HCT116 (cell line): ENCODE results near the gene CAPN9. TPM values are rescaled to one million over a fixed set of nuclear protein-coding genes. Genes with fewer than 3 reads are reported as not detected.

ENCODE experiments used
- ATAC-seq: fragments of 200-7000 bp; cut with Tn5 transposase; 2 replicates; pipeline ENCODE4 v1.9.1; 2020; ENCODE audit warnings: mild to moderate bottlenecking, moderate library complexity
- BruUV-seq: library from RNA; stranded (reverse); fragments of 400-500 nt; replicated peaks from 2 replicates; lab custom pipeline; 2021; lab: Mats Ljungman, UMichigan
- CTCF ChIA-PET: fragments of 300-600 bp; sonication (Branson Sonifier 250); formaldehyde crosslinking; loops from one replicate; lab custom pipeline; 2021; ENCODE audit warnings: antibody characterized with exemption; lab: Charles Lee
- POLR2A ChIA-PET: fragments of 300-600, 350-600 bp; sonication (Branson Sonifier 250); formaldehyde crosslinking; loops from one replicate; lab custom pipeline; 2021; ENCODE audit warnings: antibody characterized with exemption; lab: Charles Lee
- RAD21 ChIA-PET, 2 experiments: fragments of 300-600 bp; sonication (Branson Sonifier 250); formaldehyde crosslinking; loops; one replicate each; lab custom pipeline; 2023; ENCODE audit warnings: low total read pairs in 2 of 2; ENCODE audit not compliant: uncharacterized antibody in 2 of 2, unreplicated experiment in 2 of 2, low non-redundant PET in 1 of 2; lab: Charles Lee
- DNase-seq: peaks from one replicate; pipeline ENCODE4 v3.0.0-alpha.2; 2010; ENCODE audit warnings: low read depth, low spot score
- H2AFZ ChIP-seq: fragments of 200-600 bp; shearing (Covaris generic), sonication (generic); 2 replicates; pipeline ENCODE4 v1.6.1; 2017; ENCODE audit warnings: low read depth, mixed run types, mixed read lengths, antibody characterized with exemption, low read length; ENCODE audit not compliant: poor library complexity, severe bottlenecking
- H3K27ac ChIP-seq: 2 replicates; pipeline ENCODE4 v1.5.1; 2012; ENCODE audit warnings: low read depth, low read length
- H3K27me3 ChIP-seq: fragments of 200-600 bp; sonication (generic); 2 replicates; pipeline ENCODE4 v1.6.1; 2016; ENCODE audit warnings: mixed run types, low read length, mixed read lengths; ENCODE audit not compliant: insufficient read depth
- H3K36me3 ChIP-seq, 2 experiments: fragments of 200-500 bp in 1 of 2; fragments of 200-600 bp in 1 of 2; sonication (Bioruptor generic) in 1 of 2; sonication (generic) in 1 of 2; 2 replicates each; pipeline versions ENCODE4 v1.5.1 to v1.6.1; 2014 to 2016; ENCODE audit warnings: low read length in 2 of 2, inconsistent platforms in 1 of 2, mixed read lengths in 1 of 2, mixed run types in 1 of 2; ENCODE audit not compliant: insufficient read depth in 2 of 2, control insufficient read depth in 1 of 2
- H3K4me1 ChIP-seq, 2 experiments: fragments of 200-600 bp in 1 of 2; sonication (generic) in 1 of 2; 2 replicates each; pipeline versions ENCODE4 v1.5.1 to v1.6.1; 2012 to 2017; ENCODE audit warnings: low read length in 2 of 2, inconsistent platforms in 1 of 2, mild to moderate bottlenecking in 1 of 2, mixed read lengths in 1 of 2, mixed run types in 1 of 2, moderate library complexity in 1 of 2; ENCODE audit not compliant: insufficient read depth in 2 of 2, control insufficient read depth in 1 of 2
- H3K4me2 ChIP-seq: fragments of 200-600 bp; sonication (generic); 2 replicates; pipeline ENCODE4 v1.6.1; 2017; ENCODE audit warnings: mixed run types, low read length, mixed read lengths
- H3K4me3 ChIP-seq, 2 experiments: fragments of 200-600 bp in 1 of 2; sonication (generic) in 1 of 2; replicated peaks in 1 of 2; 2 replicates each; pipeline ENCODE4 v1.5.1; 2011 to 2016; ENCODE audit warnings: low read length in 2 of 2, control low read depth in 1 of 2, low read depth in 1 of 2, mild to moderate bottlenecking in 1 of 2, mixed read lengths in 1 of 2, mixed run types in 1 of 2
- H3K79me2 ChIP-seq: fragments of 200-600 bp; sonication (generic); 2 replicates; pipeline ENCODE4 v1.6.1; 2017; ENCODE audit warnings: mild to moderate bottlenecking, mixed run types, low read length, moderate library complexity, mixed read lengths; ENCODE audit not compliant: insufficient read depth
- H3K9ac ChIP-seq: fragments of 200-600 bp; sonication (generic); 2 replicates; pipeline ENCODE4 v1.6.1; 2016; ENCODE audit warnings: low read length, mixed read lengths
- H3K9me2 ChIP-seq: fragments of 200-600 bp; sonication (generic), shearing (Covaris generic); 2 replicates; pipeline ENCODE4 v1.6.1; 2017; ENCODE audit warnings: mixed run types, mild to moderate bottlenecking, moderate library complexity; ENCODE audit not compliant: insufficient read depth
- H3K9me3 ChIP-seq, 2 experiments: fragments of 200-500 bp in 1 of 2; fragments of 200-600 bp in 1 of 2; sonication (Bioruptor generic) in 1 of 2; sonication (generic) in 1 of 2; 2 replicates each; pipeline ENCODE4 v1.6.1; 2014 to 2017; ENCODE audit warnings: low read length in 2 of 2, mixed read lengths in 2 of 2, inconsistent platforms in 1 of 2, low read depth in 1 of 2, mild to moderate bottlenecking in 1 of 2, mixed run types in 1 of 2, moderate library complexity in 1 of 2; ENCODE audit not compliant: control insufficient read depth in 1 of 2, insufficient read depth in 1 of 2
- H4K20me1 ChIP-seq: fragments of 200-600 bp; sonication (generic), shearing (Covaris generic); 2 replicates; pipeline ENCODE4 v1.6.1; 2017; ENCODE audit warnings: mixed run types, mild to moderate bottlenecking, moderate library complexity; ENCODE audit not compliant: insufficient read depth
- CEBPB ChIP-seq: IDR thresholded peaks from 2 replicates; pipeline ENCODE4 v1.6.1; 2012; ENCODE audit warnings: low read depth
- ELF1 ChIP-seq: IDR thresholded peaks from 2 replicates; pipeline ENCODE4 v1.6.1; 2012; ENCODE audit warnings: low read depth, borderline replicate concordance
- EZH2 ChIP-seq: fragments of 200-600 bp; sonication (generic); IDR thresholded peaks from 2 replicates; pipeline ENCODE4 v1.6.1; 2017; ENCODE audit warnings: antibody characterized with exemption, mixed run types
- JUND ChIP-seq: IDR thresholded peaks from 2 replicates; pipeline ENCODE4 v1.6.1; 2012
- SIN3A ChIP-seq: IDR thresholded peaks from 2 replicates; pipeline ENCODE4 v1.6.1; 2012; ENCODE audit warnings: low read depth
- ZNF274 ChIP-seq: fragments of 200-500 bp; sonication (Bioruptor generic); IDR thresholded peaks from 2 replicates; pipeline ENCODE4 v1.6.1; 2014; ENCODE audit warnings: mild to moderate bottlenecking, low read depth, low read length, inconsistent platforms
- intact Hi-C: fragments of 100-400 bp; cut with micrococcal nuclease; formaldehyde crosslinking; loops from 2 replicates; pipeline ENCODE4 v1.10.0; 2022
- total RNA-seq: library from RNA; stranded (reverse); gene quantifications from one replicate; pipeline ENCODE4 v1.2.1, GENCODE V29; 2021; ENCODE audit not compliant: unreplicated experiment
- TF ChIP-seq, protein P1 (sequence below): IDR thresholded peaks from 2 replicates; pipeline ENCODE4 v1.6.1; 2011; ENCODE audit warnings: mild to moderate bottlenecking, low read length, moderate library complexity; ENCODE audit not compliant: insufficient replicate concordance; ENCODE audit errors: extremely low read depth

The CAPN9 gene
- total RNA-seq, 1 experiment from 2014 or later, result not detected

DNA sequence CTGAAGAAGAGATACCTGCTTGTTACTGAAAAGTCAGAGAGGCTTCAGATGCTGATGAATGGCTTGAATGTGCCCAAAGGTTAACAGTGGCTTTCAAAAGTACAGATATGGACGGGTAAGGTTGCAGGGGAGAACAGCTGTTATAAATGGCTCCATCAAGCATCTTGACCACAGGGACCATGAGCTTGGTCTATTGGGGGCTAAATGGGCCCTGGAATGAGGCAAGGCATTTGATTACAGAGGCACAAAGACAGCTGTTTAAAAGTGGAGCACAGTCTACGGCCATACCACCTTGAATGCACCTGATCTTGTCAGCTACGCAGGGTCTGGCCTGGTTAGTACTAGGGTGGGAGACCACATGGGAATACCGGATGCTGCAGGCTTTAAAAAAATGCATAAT, 72.8 kb downstream of the CAPN9 start (continued):
- TF ChIP-seq, protein P1, sequence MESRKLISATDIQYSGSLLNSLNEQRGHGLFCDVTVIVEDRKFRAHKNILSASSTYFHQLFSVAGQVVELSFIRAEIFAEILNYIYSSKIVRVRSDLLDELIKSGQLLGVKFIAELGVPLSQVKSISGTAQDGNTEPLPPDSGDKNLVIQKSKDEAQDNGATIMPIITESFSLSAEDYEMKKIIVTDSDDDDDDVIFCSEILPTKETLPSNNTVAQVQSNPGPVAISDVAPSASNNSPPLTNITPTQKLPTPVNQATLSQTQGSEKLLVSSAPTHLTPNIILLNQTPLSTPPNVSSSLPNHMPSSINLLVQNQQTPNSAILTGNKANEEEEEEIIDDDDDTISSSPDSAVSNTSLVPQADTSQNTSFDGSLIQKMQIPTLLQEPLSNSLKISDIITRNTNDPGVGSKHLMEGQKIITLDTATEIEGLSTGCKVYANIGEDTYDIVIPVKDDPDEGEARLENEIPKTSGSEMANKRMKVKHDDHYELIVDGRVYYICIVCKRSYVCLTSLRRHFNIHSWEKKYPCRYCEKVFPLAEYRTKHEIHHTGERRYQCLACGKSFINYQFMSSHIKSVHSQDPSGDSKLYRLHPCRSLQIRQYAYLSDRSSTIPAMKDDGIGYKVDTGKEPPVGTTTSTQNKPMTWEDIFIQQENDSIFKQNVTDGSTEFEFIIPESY, result no peak
- TF ChIP-seq CEBPB (no peak), ELF1 (no peak), JUND (no peak)

DNA sequence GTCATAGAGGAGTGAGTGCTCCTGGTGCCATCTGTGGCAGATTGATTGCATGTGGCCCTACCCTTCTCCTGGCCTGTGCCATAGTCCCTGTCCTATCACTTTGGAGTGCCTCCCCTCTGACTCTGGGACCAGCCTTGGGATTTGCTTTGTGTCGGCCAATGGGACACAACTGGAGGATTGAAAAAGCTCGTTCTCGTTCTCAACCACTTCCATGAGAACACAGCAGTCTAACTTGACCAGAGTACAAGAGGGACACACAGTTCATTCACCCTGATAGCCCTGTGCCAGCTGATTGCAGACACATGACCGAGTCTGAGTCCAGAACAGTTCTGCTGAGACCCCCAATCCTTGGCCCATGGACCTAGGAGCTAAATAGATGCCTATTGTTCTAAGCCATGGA, 73.4 kb downstream of the CAPN9 start:
- Histone ChIP-seq H3K4me3 (no peak overlapping the region), H4K20me1 (no peaks in the 10 kb centered on the region), H3K27me3 (no peaks in the 10 kb centered on the region), H3K4me2 (no peak overlapping the region), H3K4me1 (peaks cover 18 to 20% of the 10 kb centered on the region in 2 experiments), H3K27ac (no peak overlapping the region), H3K79me2 (no peaks in the 10 kb centered on the region), H3K36me3 (no peaks in the 10 kb centered on the region), H3K9me3 (no peaks in the 10 kb centered on the region), H3K9me2 (no peaks in the 10 kb centered on the region), H3K9ac (no peak overlapping the region), H2AFZ (no peak overlapping the region)
- CTCF ChIA-PET, result no interaction called here
- intact Hi-C loops, result no loop called here
- POLR2A ChIA-PET, result no interaction called here
- BruUV-seq, result no TSS peak
- no peak for ATAC-seq
- no peak for DNase-seq
- TF ChIP-seq EZH2 (no peak), SIN3A (no peak), ZNF274 (no peak)
- RAD21 ChIA-PET, result no interaction called here
